ENCODE data around the gene DDX10. TPM values are rescaled to one million over a fixed set of nuclear protein-coding genes. Genes with fewer than 3 reads are reported as not detected.

DDX10 gene
- total RNA-seq, 1 experiment from 2014 or later = 78.3 TPM

DNA sequence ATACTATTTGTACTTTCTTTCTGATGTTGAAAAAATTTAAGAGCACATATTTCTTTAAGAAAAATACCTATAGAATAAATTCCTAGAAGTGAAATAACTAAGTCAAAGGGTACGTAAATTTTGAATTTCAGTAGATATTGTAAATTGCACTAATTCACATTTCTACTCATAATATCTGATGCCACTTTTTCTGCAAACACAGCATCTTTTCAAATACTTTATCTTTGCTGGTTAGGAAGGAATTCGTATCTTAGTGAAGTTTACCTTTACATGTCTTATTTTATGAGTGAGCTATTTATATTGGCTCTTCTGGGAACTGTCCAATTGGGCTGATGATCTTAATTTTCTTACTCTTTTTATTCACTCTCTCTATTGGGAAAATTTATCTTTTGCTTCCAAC, 148.2 kb downstream of the DDX10 start:
- POLR2A ChIA-PET = no interaction called here
- H3K4me3 Mint-ChIP-seq (ENCODE audit: unreplicated experiment) = no peak overlapping the region
- no peak overlapping the region for H3K27ac Mint-ChIP-seq (ENCODE audit: unreplicated experiment)
- H3K9me3 Mint-ChIP-seq (ENCODE audit: unreplicated experiment) = no peaks in the 10 kb centered on the region
- H3K27me3 Mint-ChIP-seq (ENCODE audit: insufficient read depth, unreplicated experiment) = no peaks in the 10 kb centered on the region
- Histone ChIP-seq H3K9me3 (no peaks in the 10 kb centered on the region), H3K27me3 (replicated peaks; ENCODE audit: control insufficient read depth, insufficient read depth, low read length) (no peaks in the 10 kb centered on the region), H3K36me3 (ENCODE audit: control insufficient read depth, insufficient read depth, low read length) (no peaks in the 10 kb centered on the region), H3K4me1 (no peaks in the 10 kb centered on the region), H3K4me3 (ENCODE audit: low read depth, low read length) (no peak overlapping the region)
- peaks cover 13% of the 10 kb centered on the region for H3K4me1 Mint-ChIP-seq (ENCODE audit: low read depth, unreplicated experiment)
- BruUV-seq (replicated peaks) = no TSS peak
- intact Hi-C loops (cut with micrococcal nuclease; ENCODE audit: unreplicated experiment) = no loop called here
- no peaks in the 10 kb centered on the region for H3K36me3 Mint-ChIP-seq (ENCODE audit: insufficient read depth, unreplicated experiment)
- CTCF ChIA-PET = no interaction called here
- DNase-seq = no peak
- no peak for TF ChIP-seq CTCF (IDR thresholded peaks at IDR 0.05; ENCODE audit: insufficient read depth in 1 of 2, low read depth in 1 of 2, low read length in 1 of 2, severe bottlenecking in 1 of 2, unreplicated experiment in 1 of 2)

- no peak for DNase-seq
- no TSS peak for BruUV-seq (replicated peaks)
- Mint-ChIP-seq H3K4me1 (ENCODE audit: low read depth, unreplicated experiment) (no peaks in the 10 kb centered on the region), H3K27ac (ENCODE audit: unreplicated experiment) (no peak overlapping the region), H3K4me3 (ENCODE audit: unreplicated experiment) (no peak overlapping the region), H3K9me3 (ENCODE audit: unreplicated experiment) (no peaks in the 10 kb centered on the region), H3K27me3 (ENCODE audit: insufficient read depth, unreplicated experiment) (no peaks in the 10 kb centered on the region), H3K36me3 (ENCODE audit: insufficient read depth, unreplicated experiment) (no peaks in the 10 kb centered on the region)
- H3K36me3 ChIP-seq (ENCODE audit: control insufficient read depth, insufficient read depth, low read length) = no peaks in the 10 kb centered on the region
- ChIA-PET POLR2A (no interaction called here), CTCF (interaction anchor here (0.6 kb wide), 1 partner anchor 37 kb away, joined by 3 read pairs; no protein-coding TSS in a partner anchor)
- intact Hi-C loops (cut with micrococcal nuclease; ENCODE audit: unreplicated experiment) = no loop called here
- H3K4me3 ChIP-seq (ENCODE audit: low read depth, low read length) = no peak overlapping the region
- H3K9me3 ChIP-seq = no peaks in the 10 kb centered on the region
- H3K27me3 ChIP-seq (replicated peaks; ENCODE audit: control insufficient read depth, insufficient read depth, low read length) = no peaks in the 10 kb centered on the region
- no peak for TF ChIP-seq CTCF (IDR thresholded peaks at IDR 0.05; ENCODE audit: insufficient read depth in 1 of 2, low read depth in 1 of 2, low read length in 1 of 2, severe bottlenecking in 1 of 2, unreplicated experiment in 1 of 2)
- H3K4me1 ChIP-seq = no peaks in the 10 kb centered on the region
Observed at GRCh38 chr11:108817976-108818375, 153.1 kb downstream of the DDX10 start.

DNA sequence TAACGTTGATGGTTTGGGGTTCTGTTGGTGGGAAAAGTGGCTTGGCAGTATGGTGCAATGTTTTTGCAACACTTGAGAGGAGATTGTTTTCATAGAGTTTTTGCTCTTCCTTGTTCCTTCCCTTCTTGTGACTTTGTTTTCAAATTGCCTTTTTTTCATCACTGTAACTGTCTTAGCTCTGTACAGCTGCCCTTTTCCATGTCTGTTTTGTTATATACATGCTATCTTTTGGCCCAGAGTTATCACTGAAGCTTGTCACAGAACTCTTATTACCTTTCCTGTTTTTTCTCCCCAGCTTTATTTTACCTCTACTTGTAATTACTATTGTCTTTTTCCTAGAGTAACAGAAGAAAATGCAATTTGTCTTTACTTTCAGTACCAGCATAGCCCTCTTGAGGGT, 154.1 kb downstream of the DDX10 start:
- H3K4me1 Mint-ChIP-seq (ENCODE audit: low read depth, unreplicated experiment) = no peaks in the 10 kb centered on the region
- no TSS peak for BruUV-seq (replicated peaks)
- intact Hi-C loops (cut with micrococcal nuclease; ENCODE audit: unreplicated experiment) = no loop called here

More for the DNA sequence above, 154.1 kb downstream of the DDX10 start:
- POLR2A ChIA-PET = no interaction called here
- Mint-ChIP-seq H3K27me3 (ENCODE audit: insufficient read depth, unreplicated experiment) (no peaks in the 10 kb centered on the region), H3K4me3 (ENCODE audit: unreplicated experiment) (no peak overlapping the region), H3K9me3 (ENCODE audit: unreplicated experiment) (no peaks in the 10 kb centered on the region), H3K36me3 (ENCODE audit: insufficient read depth, unreplicated experiment) (no peaks in the 10 kb centered on the region), H3K27ac (ENCODE audit: unreplicated experiment) (no peak overlapping the region)
- CTCF ChIA-PET = no interaction called here
- DNase-seq = no peak
- H3K4me1 ChIP-seq = no peaks in the 10 kb centered on the region
- no peaks in the 10 kb centered on the region for H3K36me3 ChIP-seq (ENCODE audit: control insufficient read depth, insufficient read depth, low read length)
- no peak overlapping the region for H3K4me3 ChIP-seq (ENCODE audit: low read depth, low read length)
- H3K9me3 ChIP-seq = no peaks in the 10 kb centered on the region
- no peak for TF ChIP-seq CTCF (IDR thresholded peaks at IDR 0.05; ENCODE audit: insufficient read depth in 1 of 2, low read depth in 1 of 2, low read length in 1 of 2, severe bottlenecking in 1 of 2, unreplicated experiment in 1 of 2)
- no peaks in the 10 kb centered on the region for H3K27me3 ChIP-seq (replicated peaks; ENCODE audit: control insufficient read depth, insufficient read depth, low read length)

Data from Caco-2 (cell line).